Choroid plexus epithelial cell (primary cell): Measurements from ENCODE around the gene ZBTB38.

ENCODE experiments used
- DNase-seq: peaks from one replicate; pipeline ENCODE4 v3.0.0-alpha.2; 2010; ENCODE audit warnings: low read depth
- H3K4me3 ChIP-seq: 2 replicates; pipeline ENCODE4 v1.5.1; 2011; ENCODE audit warnings: low read depth, mild to moderate bottlenecking, control low read depth, low read length, moderate library complexity
- CTCF ChIP-seq: conservative IDR thresholded peaks from 2 replicates; pipeline ENCODE4 v1.5.1; 2011; ENCODE audit warnings: low read depth, mild to moderate bottlenecking, control low read depth, inconsistent platforms, low read length, moderate library complexity

ZBTB38 gene

GRCh38 chr3:141401573-141402475, 33.5 kb downstream of the ZBTB38 start:
- H3K4me3 ChIP-seq = peak overlapping the region; percentile 71
- TF ChIP-seq CTCF = no peak
- no peak for DNase-seq

GRCh38 chr3:141402476-141403171, 34.3 kb downstream of the ZBTB38 start:
- peak; percentile 71 for DNase-seq
- peak; percentile 9 for TF ChIP-seq CTCF
- H3K4me3 ChIP-seq = peak overlapping the region; percentile 71

DNA sequence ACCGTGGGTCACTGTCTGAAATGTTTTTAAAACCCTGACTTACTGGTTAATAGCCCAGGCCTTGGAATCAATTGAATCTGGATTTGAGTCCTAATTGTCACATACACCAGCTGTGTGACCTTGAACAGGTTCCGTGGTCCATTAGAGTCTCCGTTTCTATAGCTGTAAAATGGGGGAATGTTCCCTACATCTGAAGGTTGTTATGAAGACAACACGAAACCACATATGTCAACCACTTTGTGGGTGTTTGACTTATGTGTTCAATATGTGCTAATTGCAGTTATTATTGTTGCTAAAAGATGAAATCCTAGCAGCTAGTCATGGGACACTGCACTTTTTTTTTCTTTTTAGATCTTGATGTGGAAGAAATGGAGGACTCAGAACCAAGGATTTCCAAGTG, 35.3 kb downstream of the ZBTB38 start:
- no peak for DNase-seq
- no peak for TF ChIP-seq CTCF
- H3K4me3 ChIP-seq = peak overlapping the region; percentile 20

DNA sequence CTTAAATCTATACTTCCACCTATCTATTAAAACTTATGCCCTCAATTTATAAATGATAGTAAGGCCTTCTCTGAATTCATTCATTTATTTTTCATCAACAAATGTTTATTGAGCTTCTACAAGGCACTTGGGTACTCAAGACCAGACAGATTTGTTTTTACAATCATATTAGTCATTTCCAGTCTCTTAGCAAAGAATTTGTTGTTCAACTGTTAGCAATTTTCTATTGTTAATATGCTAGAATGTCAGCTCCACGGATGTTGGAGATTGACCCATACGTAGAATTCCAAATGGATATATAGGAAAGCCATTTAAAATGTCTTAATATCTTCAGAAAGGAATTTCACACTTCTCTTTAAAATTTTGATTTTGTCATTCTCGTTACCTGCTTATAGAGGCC, 36.7 kb downstream of the ZBTB38 start:
- TF ChIP-seq CTCF = no peak
- no peak overlapping the region for H3K4me3 ChIP-seq
- DNase-seq = peak; percentile 65

GRCh38 chr3:141405591-141405990, 37.3 kb downstream of the ZBTB38 start:
- H3K4me3 ChIP-seq = no peak overlapping the region
- peak; percentile 81 for DNase-seq
- no peak for TF ChIP-seq CTCF

GRCh38 chr3:141406265-141406664, 38.0 kb downstream of the ZBTB38 start:
- no peak overlapping the region for H3K4me3 ChIP-seq
- DNase-seq = no peak
- TF ChIP-seq CTCF = no peak
